ENCODE results near the gene SYT1.

Gene SYT1

GRCh38 chr12:79114896-79115295 is 250.3 kb downstream of the SYT1 start:
- H3K4me3 ChIP-seq (ENCODE audit: low read depth, low read length): no peak overlapping the region
- no peak for DNase-seq (ENCODE audit: low read depth)

- DNase-seq (ENCODE audit: low read depth): no peak
- H3K4me3 ChIP-seq (ENCODE audit: low read depth, low read length): no peak overlapping the region
Observed at GRCh38 chr12:79115743-79116142, 251.2 kb downstream of the SYT1 start.

- no peak for DNase-seq (ENCODE audit: low read depth)
- no peak overlapping the region for H3K4me3 ChIP-seq (ENCODE audit: low read depth, low read length)
Observed at GRCh38 chr12:79119796-79120195, 255.2 kb downstream of the SYT1 start.

- H3K4me3 ChIP-seq (ENCODE audit: low read depth, low read length): no peak overlapping the region
- DNase-seq (ENCODE audit: low read depth): no peak
Observed at GRCh38 chr12:79121486-79121885, 256.9 kb downstream of the SYT1 start.

GRCh38 chr12:79124385-79124784 is 259.8 kb downstream of the SYT1 start:
- DNase-seq (ENCODE audit: low read depth): no peak
- no peak overlapping the region for H3K4me3 ChIP-seq (ENCODE audit: low read depth, low read length)

GRCh38 chr12:79125358-79125757 is 260.8 kb downstream of the SYT1 start:
- H3K4me3 ChIP-seq (ENCODE audit: low read depth, low read length): no peak overlapping the region

GRCh38 chr12:79127271-79127751 is 262.7 kb downstream of the SYT1 start:
- peak; percentile 95 for DNase-seq (ENCODE audit: low read depth)

More at GRCh38 chr12:79125358-79125757, 260.8 kb downstream of the SYT1 start:
- no peak for DNase-seq (ENCODE audit: low read depth)

GRCh38 chr12:79128956-79129355 is 264.4 kb downstream of the SYT1 start:
- peak; percentile 2 for DNase-seq (ENCODE audit: low read depth)

More at GRCh38 chr12:79127271-79127751, 262.7 kb downstream of the SYT1 start:
- H3K4me3 ChIP-seq (ENCODE audit: low read depth, low read length): no peak overlapping the region

GRCh38 chr12:79138872-79139271 is 274.3 kb downstream of the SYT1 start:
- no peak for DNase-seq (ENCODE audit: low read depth)

More at GRCh38 chr12:79128956-79129355, 264.4 kb downstream of the SYT1 start:
- H3K4me3 ChIP-seq (ENCODE audit: low read depth, low read length): no peak overlapping the region

GRCh38 chr12:79140711-79141110 is 276.1 kb downstream of the SYT1 start:
- DNase-seq (ENCODE audit: low read depth): no peak
- no peak overlapping the region for H3K4me3 ChIP-seq (ENCODE audit: low read depth, low read length)

More at GRCh38 chr12:79138872-79139271, 274.3 kb downstream of the SYT1 start:
- no peak overlapping the region for H3K4me3 ChIP-seq (ENCODE audit: low read depth, low read length)

GRCh38 chr12:79141776-79142175 is 277.2 kb downstream of the SYT1 start:
- H3K4me3 ChIP-seq (ENCODE audit: low read depth, low read length): no peak overlapping the region
- DNase-seq (ENCODE audit: low read depth): no peak

- no peak overlapping the region for H3K4me3 ChIP-seq (ENCODE audit: low read depth, low read length)
- DNase-seq (ENCODE audit: low read depth): no peak
Observed at GRCh38 chr12:79143803-79144202, 279.2 kb downstream of the SYT1 start.

GRCh38 chr12:79151956-79152355 is 287.4 kb downstream of the SYT1 start:
- no peak for DNase-seq (ENCODE audit: low read depth)
- no peak overlapping the region for H3K4me3 ChIP-seq (ENCODE audit: low read depth, low read length)

- no peak overlapping the region for H3K4me3 ChIP-seq (ENCODE audit: low read depth, low read length)
- peak; percentile 40 for DNase-seq (ENCODE audit: low read depth)
Observed at GRCh38 chr12:79155683-79156082, 291.1 kb downstream of the SYT1 start.

- H3K4me3 ChIP-seq (ENCODE audit: low read depth, low read length): no peak overlapping the region
- DNase-seq (ENCODE audit: low read depth): no peak
Observed at GRCh38 chr12:79156846-79157463, 292.4 kb downstream of the SYT1 start.

- no peak overlapping the region for H3K4me3 ChIP-seq (ENCODE audit: low read depth, low read length)
- no peak for DNase-seq (ENCODE audit: low read depth)
Observed at GRCh38 chr12:79161249-79161934, 296.8 kb downstream of the SYT1 start.

- no peak for DNase-seq (ENCODE audit: low read depth)
- no peak overlapping the region for H3K4me3 ChIP-seq (ENCODE audit: low read depth, low read length)
Observed at GRCh38 chr12:79162147-79162772, 297.7 kb downstream of the SYT1 start.

- no peak for DNase-seq (ENCODE audit: low read depth)
- H3K4me3 ChIP-seq (ENCODE audit: low read depth, low read length): no peak overlapping the region
Observed at GRCh38 chr12:79162948-79163347, 298.4 kb downstream of the SYT1 start.

GRCh38 chr12:79164890-79165289 is 300.3 kb downstream of the SYT1 start:
- H3K4me3 ChIP-seq (ENCODE audit: low read depth, low read length): no peak overlapping the region
- no peak for DNase-seq (ENCODE audit: low read depth)

- no peak for DNase-seq (ENCODE audit: low read depth)
- no peak overlapping the region for H3K4me3 ChIP-seq (ENCODE audit: low read depth, low read length)
Observed at GRCh38 chr12:79168687-79169086, 304.1 kb downstream of the SYT1 start.

Measured in skeletal muscle cell (primary cell).